IPS-20b (cell line): ENCODE data around the gene LRSAM1.

ENCODE experiments used
- H3K27ac ChIP-seq: one replicate; pipeline ENCODE4 v1.5.1; 2013; ENCODE audit warnings: low read length
- H3K27me3 ChIP-seq: 2 replicates; pipeline ENCODE4 v1.6.1; 2013; ENCODE audit warnings: mild to moderate bottlenecking, low read length, inconsistent platforms; ENCODE audit not compliant: insufficient read depth
- H3K36me3 ChIP-seq: 2 replicates; pipeline ENCODE4 v1.6.1; 2013; ENCODE audit warnings: low read depth, mild to moderate bottlenecking, inconsistent platforms, low read length, moderate library complexity; ENCODE audit not compliant: insufficient read depth
- H3K4me1 ChIP-seq: 2 replicates; pipeline ENCODE4 v1.6.1; 2013; ENCODE audit warnings: mild to moderate bottlenecking, control low read depth, inconsistent platforms, low read length, moderate library complexity; ENCODE audit not compliant: insufficient read depth
- H3K4me3 ChIP-seq: 2 replicates; pipeline ENCODE4 v1.5.1; 2013; ENCODE audit warnings: mild to moderate bottlenecking, low read length, inconsistent platforms
- H3K9ac ChIP-seq: 2 replicates; pipeline ENCODE4 v1.6.1; 2013; ENCODE audit warnings: low read depth, mild to moderate bottlenecking, inconsistent platforms, low read length, moderate library complexity
- H3K9me3 ChIP-seq: 2 replicates; pipeline ENCODE4 v1.6.1; 2013; ENCODE audit warnings: mild to moderate bottlenecking, low read depth, low read length, inconsistent platforms; ENCODE audit not compliant: insufficient read depth

The LRSAM1 gene

DNA sequence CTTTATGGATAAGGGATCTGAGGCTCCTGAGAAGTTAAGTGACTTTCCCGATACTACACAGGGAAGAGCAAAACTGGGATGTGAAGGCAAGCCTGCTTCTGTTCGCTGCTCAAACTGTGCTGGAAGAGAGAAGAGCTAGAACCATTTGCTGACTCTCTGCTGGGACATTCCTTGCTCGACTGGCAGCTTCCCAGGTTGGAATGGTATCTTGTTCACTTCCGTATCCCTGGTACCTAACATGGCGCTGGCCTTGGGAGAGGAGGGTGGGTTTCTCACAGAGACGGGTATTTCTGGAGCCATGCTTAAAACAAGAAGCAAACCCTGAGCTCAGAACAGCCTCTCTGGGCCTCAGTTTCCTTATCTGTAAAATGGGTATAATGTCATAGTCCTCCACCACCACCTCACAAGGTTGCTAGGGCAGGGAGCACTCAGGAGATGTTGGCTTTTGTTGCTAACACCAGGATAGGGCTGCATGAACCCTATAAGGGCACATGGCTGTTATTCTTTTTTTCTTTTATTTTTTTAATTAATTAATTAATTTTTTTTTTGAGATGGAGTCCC lies 92.7 kb downstream of the LRSAM1 start:
- Histone ChIP-seq H3K27ac (no peak overlapping the region), H3K36me3 (no peaks in the 10 kb centered on the region), H3K4me3 (no peak overlapping the region), H3K4me1 (peaks cover 3% of the 10 kb centered on the region), H3K27me3 (no peaks in the 10 kb centered on the region), H3K9ac (no peak overlapping the region), H3K9me3 (no peaks in the 10 kb centered on the region)

DNA sequence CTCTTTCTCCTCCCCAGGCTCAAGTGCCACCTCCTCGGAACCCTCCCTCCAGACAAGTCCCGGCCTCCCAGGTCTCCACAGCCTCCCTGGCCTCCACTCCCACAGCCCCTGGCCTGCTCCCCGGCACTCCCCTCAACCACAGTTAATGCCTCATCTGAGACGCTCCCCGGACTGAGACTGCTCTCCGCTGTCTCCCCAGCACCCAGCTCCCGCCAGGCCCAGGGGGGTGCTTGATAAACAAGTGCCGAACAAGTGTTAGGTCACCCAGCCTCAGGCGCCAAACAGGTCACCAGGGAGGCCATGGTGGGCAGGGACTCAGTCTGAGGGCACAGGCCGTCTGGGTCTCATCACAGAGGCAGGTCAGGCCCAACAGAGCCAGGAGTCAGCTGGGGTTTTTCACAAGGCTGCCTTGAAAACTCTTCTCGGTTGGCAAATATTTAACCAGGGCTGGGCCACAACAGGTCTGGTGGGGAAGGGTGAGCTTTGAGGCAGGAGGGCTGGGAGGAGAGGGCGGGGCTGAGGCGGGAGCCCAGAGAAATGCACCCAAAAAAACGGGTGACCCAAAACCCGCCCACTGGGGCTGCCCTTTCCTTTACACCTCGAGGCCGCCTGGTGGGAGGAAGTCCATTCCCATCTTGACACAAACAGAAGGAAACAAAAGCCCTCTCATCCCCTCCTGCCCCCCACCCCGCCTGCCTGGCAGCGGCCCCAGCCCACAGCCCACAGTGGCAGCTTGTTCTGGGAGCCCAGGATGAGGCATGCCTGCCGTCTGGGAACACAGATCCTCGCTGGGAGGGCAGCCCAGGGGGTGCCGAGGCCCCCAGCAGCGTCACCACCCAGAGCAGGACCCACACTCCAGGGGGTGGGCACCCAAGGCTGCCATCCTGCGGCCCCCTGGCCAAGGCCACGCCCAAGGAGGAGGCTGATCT lies 94.2 kb downstream of the LRSAM1 start:
- Histone ChIP-seq H3K27me3 (no peaks in the 10 kb centered on the region), H3K9me3 (no peaks in the 10 kb centered on the region), H3K27ac (no peak overlapping the region), H3K9ac (no peak overlapping the region), H3K4me3 (no peak overlapping the region), H3K4me1 (peaks cover 3% of the 10 kb centered on the region; the same call in 1 of the 2 replicates), H3K36me3 (no peaks in the 10 kb centered on the region)

DNA sequence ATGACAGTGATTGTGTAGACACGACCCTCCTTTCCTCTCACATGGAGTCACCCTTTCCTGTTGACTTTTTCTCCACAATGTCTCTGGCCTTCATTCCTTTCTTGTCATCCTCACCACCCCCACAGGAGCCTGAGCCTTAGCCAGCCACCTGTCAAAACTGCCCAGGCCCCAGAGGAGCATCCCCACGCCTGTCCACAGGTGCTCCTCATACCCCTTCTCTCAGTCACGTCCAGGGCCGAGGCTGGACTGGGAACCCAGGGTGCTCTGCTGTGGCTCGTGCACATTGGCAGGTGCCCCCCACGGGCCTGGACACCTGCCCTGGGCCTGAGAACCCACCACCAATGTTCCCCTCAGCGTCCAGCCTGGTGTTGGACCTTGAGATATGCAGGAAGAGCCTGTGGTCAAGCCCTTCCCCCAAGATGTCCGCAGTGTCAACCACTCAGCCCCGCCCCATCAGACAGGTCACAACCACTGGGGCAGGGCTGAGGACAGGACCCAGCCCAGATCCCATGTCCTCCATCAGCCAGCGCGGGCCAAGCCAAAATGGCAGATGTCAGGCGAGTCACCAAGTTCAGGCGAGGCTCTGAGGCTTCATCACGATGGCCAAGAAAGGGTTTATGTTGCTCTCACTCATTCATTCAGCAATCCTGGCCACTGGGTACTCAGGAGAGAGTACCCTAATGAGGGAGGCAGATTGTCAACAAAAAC lies 95.0 kb downstream of the LRSAM1 start:
- no peaks in the 10 kb centered on the region for H3K9me3 ChIP-seq
- no peak overlapping the region for H3K27ac ChIP-seq
- no peaks in the 10 kb centered on the region for H3K27me3 ChIP-seq
- H3K9ac ChIP-seq, result no peak overlapping the region
- no peak overlapping the region for H3K4me3 ChIP-seq
- peaks cover 3% of the 10 kb centered on the region; the same call in 1 of the 2 replicates for H3K4me1 ChIP-seq
- H3K36me3 ChIP-seq, result no peaks in the 10 kb centered on the region

DNA sequence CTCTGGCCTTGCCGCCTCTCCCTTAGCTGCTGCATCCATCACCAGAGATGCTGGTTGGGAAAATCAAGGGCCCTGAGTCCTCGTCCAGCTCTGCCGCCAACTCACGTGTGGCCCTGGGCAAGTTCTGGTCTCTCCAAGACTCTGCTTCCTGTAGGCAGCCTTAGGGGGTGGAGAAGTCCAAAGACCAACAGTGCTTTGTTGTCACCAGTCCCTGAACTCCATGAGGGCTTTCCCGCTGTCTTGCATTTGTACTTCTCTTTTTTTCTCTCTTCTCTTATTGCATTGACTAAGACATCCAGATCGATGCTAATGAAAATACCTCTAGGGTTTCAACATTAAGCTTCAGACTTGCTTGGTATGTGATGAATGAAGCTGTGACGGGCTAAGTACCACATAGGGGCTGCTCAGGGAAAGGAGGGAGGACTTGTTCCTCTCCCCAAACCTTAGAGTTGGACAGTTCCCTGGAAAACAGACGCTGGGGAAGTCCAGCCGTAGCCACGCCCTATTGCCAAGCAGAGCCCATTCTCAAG lies 97.1 kb downstream of the LRSAM1 start:
- Histone ChIP-seq H3K27me3 (no peaks in the 10 kb centered on the region), H3K4me3 (no peak overlapping the region), H3K9ac (no peak overlapping the region), H3K36me3 (no peaks in the 10 kb centered on the region), H3K4me1 (peaks cover 3% of the 10 kb centered on the region; the same call in 1 of the 2 replicates), H3K9me3 (no peaks in the 10 kb centered on the region), H3K27ac (no peak overlapping the region)

GRCh38 chr9:127549218-127549617 lies 97.9 kb downstream of the LRSAM1 start:
- no peaks in the 10 kb centered on the region for H3K36me3 ChIP-seq

DNA sequence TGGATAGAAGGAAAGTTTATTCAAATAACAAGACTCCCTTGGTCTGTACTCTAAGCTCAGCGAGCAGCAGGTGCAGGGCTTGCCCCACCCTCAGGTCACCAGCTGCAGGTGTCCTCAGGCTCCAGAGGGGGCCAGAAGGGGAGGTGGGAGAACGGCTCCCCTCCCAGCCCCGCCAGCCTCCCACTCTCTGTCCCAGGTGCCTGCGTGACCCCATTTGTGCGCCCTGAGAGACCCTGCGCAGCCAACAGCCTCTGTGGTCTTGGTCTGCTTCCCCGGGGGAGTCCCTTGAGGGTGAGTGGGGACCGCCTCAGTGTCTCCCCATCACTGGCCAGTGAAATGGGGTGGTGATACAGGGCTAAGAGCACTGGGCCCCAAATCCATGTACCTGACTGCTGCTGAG lies 98.4 kb downstream of the LRSAM1 start:
- Histone ChIP-seq H3K27me3 (no peaks in the 10 kb centered on the region), H3K9ac (no peak overlapping the region), H3K27ac (no peak overlapping the region), H3K36me3 (no peaks in the 10 kb centered on the region), H3K4me1 (peaks cover 3% of the 10 kb centered on the region; the same call in 1 of the 2 replicates), H3K9me3 (no peaks in the 10 kb centered on the region), H3K4me3 (no peak overlapping the region)

More at GRCh38 chr9:127549218-127549617, 97.9 kb downstream of the LRSAM1 start:
- no peak overlapping the region for H3K9ac ChIP-seq
- H3K4me1 ChIP-seq, result peaks cover 3% of the 10 kb centered on the region; the same call in 1 of the 2 replicates
- H3K9me3 ChIP-seq, result no peaks in the 10 kb centered on the region
- no peak overlapping the region for H3K4me3 ChIP-seq
- H3K27me3 ChIP-seq, result no peaks in the 10 kb centered on the region
- no peak overlapping the region for H3K27ac ChIP-seq

DNA sequence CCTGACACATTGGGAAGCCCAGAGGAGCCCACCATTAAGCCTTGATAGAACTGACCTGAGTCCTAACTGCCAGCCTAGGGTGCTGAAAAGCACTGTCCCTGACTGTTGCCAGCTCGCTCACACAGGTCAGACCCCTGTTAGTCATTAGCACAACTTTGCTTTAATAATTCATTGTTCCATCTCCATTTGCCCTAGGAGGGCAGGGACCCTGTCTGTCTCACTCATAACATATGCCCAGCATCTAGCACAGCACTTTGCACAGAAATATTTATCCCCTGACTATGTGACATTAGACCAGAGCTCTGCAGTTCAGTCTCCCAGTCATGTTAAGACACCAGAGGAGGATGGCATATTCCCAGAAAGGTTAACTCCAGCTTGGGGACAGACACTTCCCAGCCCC lies 99.0 kb downstream of the LRSAM1 start:
- H3K9ac ChIP-seq, result no peak overlapping the region
- peaks cover 8% of the 10 kb centered on the region for H3K4me1 ChIP-seq
- no peaks in the 10 kb centered on the region for H3K9me3 ChIP-seq
- H3K4me3 ChIP-seq, result no peak overlapping the region
- no peaks in the 10 kb centered on the region for H3K27me3 ChIP-seq
- no peak overlapping the region for H3K27ac ChIP-seq
- no peaks in the 10 kb centered on the region for H3K36me3 ChIP-seq

DNA sequence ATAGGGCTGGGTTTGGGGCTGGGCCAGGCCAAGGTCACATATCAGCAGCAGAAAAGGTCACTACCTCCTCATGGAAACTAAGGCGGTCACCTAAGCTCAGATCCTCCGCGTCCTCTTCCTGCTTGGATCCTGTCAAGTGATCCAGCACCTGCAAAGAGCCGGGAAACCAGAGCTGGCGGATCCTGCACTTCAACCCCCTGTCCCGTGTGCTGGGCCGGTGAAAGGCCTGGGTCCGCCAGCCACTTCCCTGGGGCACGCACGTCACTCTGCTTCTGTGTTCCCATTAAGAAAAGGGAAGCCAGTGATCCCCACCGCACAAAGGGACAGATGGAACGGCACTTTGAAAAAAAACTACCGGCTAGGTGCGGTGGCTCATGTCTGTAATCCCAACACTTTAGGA lies 99.4 kb downstream of the LRSAM1 start:
- peaks cover 12% of the 10 kb centered on the region for H3K4me1 ChIP-seq
- H3K9ac ChIP-seq, result no peak overlapping the region
- H3K27ac ChIP-seq, result no peak overlapping the region
- H3K36me3 ChIP-seq, result no peaks in the 10 kb centered on the region
- H3K4me3 ChIP-seq, result no peak overlapping the region
- no peaks in the 10 kb centered on the region for H3K9me3 ChIP-seq
- H3K27me3 ChIP-seq, result no peaks in the 10 kb centered on the region
